Hepatocyte (in vitro differentiated cells): ENCODE data around the gene GAS5. TPM values are rescaled to one million over a fixed set of nuclear protein-coding genes. Genes with fewer than 3 reads are reported as not detected.
A peak's percentile ranks its signal among the peaks of the same experiment; 100 is the strongest.

Source experiments
- DNase-seq: peaks from one replicate; pipeline ENCODE4 v3.0.0-alpha.2; 2016; ENCODE audit warnings: low spot score
- H2AFZ ChIP-seq: fragments of 200-600 bp; sonication (generic); 2 replicates; pipeline ENCODE4 v1.6.0; 2016; ENCODE audit warnings: antibody characterized with exemption, mild to moderate bottlenecking
- H3K27ac ChIP-seq: fragments of 200-600 bp; sonication (generic); 2 replicates; pipeline ENCODE4 v1.5.1; 2016; ENCODE audit warnings: mild to moderate bottlenecking
- H3K27me3 ChIP-seq: fragments of 200-600 bp; sonication (generic); 2 replicates; pipeline ENCODE4 v1.6.1; 2016
- H3K36me3 ChIP-seq: fragments of 200-600 bp; sonication (generic); replicated peaks from 2 replicates; pipeline ENCODE4 v1.5.1; 2016; ENCODE audit warnings: low read depth; ENCODE audit not compliant: insufficient read depth
- H3K4me1 ChIP-seq: fragments of 200-600 bp; sonication (generic); 2 replicates; pipeline ENCODE4 v1.5.1; 2016; ENCODE audit warnings: mild to moderate bottlenecking, moderate library complexity; ENCODE audit not compliant: insufficient read depth
- H3K4me2 ChIP-seq: fragments of 200-600 bp; sonication (generic); 2 replicates; pipeline ENCODE4 v1.6.0; 2016
- H3K4me3 ChIP-seq: fragments of 200-600 bp; sonication (generic); 2 replicates; pipeline ENCODE4 v1.5.1; 2016; ENCODE audit warnings: mild to moderate bottlenecking
- H3K79me2 ChIP-seq: fragments of 200-600 bp; sonication (generic); 2 replicates; pipeline ENCODE4 v1.6.0; 2017; ENCODE audit warnings: mild to moderate bottlenecking
- H3K9me2 ChIP-seq: fragments of 200-600 bp; sonication (generic); replicated peaks from 2 replicates; pipeline ENCODE4 v1.6.0; 2017; ENCODE audit warnings: mild to moderate bottlenecking; ENCODE audit not compliant: insufficient read depth
- H3K9me3 ChIP-seq: fragments of 200-600 bp; sonication (generic); 2 replicates; pipeline ENCODE4 v1.5.1; 2016; ENCODE audit warnings: low read depth, mild to moderate bottlenecking
- H4K20me1 ChIP-seq: fragments of 200-600 bp; sonication (generic); 2 replicates; pipeline ENCODE4 v1.6.0; 2016; ENCODE audit warnings: mild to moderate bottlenecking; ENCODE audit not compliant: insufficient read depth, poor library complexity, severe bottlenecking
- EZH2 ChIP-seq: fragments of 200-600 bp; sonication (generic); IDR thresholded peaks from 2 replicates; pipeline ENCODE4 v1.6.1; 2016; ENCODE audit warnings: antibody characterized with exemption, mild to moderate bottlenecking, borderline replicate concordance
- EZH2phosphoT487 ChIP-seq: fragments of 200-600 bp; sonication (generic); IDR thresholded peaks from one replicate; pipeline ENCODE4 v1.6.1; 2018; ENCODE audit warnings: antibody characterized with exemption, mild to moderate bottlenecking, low read depth, moderate library complexity; ENCODE audit not compliant: unreplicated experiment, severe bottlenecking
- WGBS: methylation state at CpG from one replicate; pipeline ENCODE4 v1.1.6; 2016; ENCODE audit warnings: low lambda C conversion rate; ENCODE audit errors: missing lambda C conversion rate; 5-methylcytosine and 5-hydroxymethylcytosine counted together
- polyA plus RNA-seq: library from polyadenylated mRNA; unstranded; fragments of >200 nt; fragmentation: Nextera tagmentation; extraction: Ambion mirVana; gene quantifications from 2 replicates; pipeline ENCODE4 v1.2.1, GENCODE V29; 2016
- total RNA-seq: library from RNA; depleted of rRNA; stranded (reverse); fragments of >200 nt; gene quantifications from 2 replicates; pipeline ENCODE4 v1.2.3, GENCODE V29; 2014
- TF ChIP-seq, protein P1 (sequence below): fragments of 200-600 bp; sonication (generic); IDR thresholded peaks from 2 replicates; pipeline ENCODE4 v1.5.1; 2016; ENCODE audit warnings: antibody characterized with exemption, mild to moderate bottlenecking; ENCODE audit not compliant: poor library complexity

The GAS5 gene
- total and polyA plus RNA-seq, 2 experiments from 2014 or later, result 174 to 495 TPM

DNA sequence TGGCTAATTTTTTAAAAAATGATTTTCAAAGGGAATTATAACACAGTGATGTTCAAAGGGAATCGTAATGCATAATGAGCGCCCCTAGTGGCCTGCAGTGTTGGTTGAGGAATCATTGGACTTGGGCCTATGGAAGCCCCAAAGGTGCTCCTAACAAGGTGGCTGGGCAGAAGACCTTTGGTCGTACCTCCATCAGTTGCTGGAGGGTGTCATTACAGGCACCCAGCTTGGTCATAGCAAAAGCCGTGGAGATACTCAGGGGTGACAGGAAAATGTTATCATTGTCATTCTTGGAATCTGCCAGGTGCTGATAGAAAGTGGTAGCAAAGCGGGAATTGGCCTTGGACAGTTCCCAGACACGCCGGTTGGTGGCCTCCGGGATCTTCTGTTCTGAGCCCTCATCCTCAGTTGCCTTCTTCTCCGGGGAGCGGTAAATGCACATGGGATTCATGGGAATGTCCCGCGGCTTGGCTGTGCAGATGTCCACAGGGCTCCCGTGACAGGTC is 46.6 kb upstream of the GAS5 start:
- H3K9me3 ChIP-seq, result no peaks in the 10 kb centered on the region
- no peaks in the 10 kb centered on the region for H3K27me3 ChIP-seq
- TF ChIP-seq EZH2 (no peak), EZH2phosphoT487 (no peak)
- TF ChIP-seq, protein P1, sequence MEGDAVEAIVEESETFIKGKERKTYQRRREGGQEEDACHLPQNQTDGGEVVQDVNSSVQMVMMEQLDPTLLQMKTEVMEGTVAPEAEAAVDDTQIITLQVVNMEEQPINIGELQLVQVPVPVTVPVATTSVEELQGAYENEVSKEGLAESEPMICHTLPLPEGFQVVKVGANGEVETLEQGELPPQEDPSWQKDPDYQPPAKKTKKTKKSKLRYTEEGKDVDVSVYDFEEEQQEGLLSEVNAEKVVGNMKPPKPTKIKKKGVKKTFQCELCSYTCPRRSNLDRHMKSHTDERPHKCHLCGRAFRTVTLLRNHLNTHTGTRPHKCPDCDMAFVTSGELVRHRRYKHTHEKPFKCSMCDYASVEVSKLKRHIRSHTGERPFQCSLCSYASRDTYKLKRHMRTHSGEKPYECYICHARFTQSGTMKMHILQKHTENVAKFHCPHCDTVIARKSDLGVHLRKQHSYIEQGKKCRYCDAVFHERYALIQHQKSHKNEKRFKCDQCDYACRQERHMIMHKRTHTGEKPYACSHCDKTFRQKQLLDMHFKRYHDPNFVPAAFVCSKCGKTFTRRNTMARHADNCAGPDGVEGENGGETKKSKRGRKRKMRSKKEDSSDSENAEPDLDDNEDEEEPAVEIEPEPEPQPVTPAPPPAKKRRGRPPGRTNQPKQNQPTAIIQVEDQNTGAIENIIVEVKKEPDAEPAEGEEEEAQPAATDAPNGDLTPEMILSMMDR, result peak; percentile 32
- no peaks in the 10 kb centered on the region for H3K4me1 ChIP-seq
- H3K79me2 ChIP-seq, result no peaks in the 10 kb centered on the region
- H3K4me2 ChIP-seq, result no peak overlapping the region
- no peak overlapping the region for H2AFZ ChIP-seq
- no peak overlapping the region for H3K27ac ChIP-seq
- H4K20me1 ChIP-seq, result no peaks in the 10 kb centered on the region
- 85% methylated on average over 13 of the region's 13 CpGs for WGBS
- H3K4me3 ChIP-seq, result no peak overlapping the region
- H3K36me3 ChIP-seq, result no peaks in the 10 kb centered on the region
- H3K9me2 ChIP-seq, result no peaks in the 10 kb centered on the region
- DNase-seq, result peak; percentile 21

DNA sequence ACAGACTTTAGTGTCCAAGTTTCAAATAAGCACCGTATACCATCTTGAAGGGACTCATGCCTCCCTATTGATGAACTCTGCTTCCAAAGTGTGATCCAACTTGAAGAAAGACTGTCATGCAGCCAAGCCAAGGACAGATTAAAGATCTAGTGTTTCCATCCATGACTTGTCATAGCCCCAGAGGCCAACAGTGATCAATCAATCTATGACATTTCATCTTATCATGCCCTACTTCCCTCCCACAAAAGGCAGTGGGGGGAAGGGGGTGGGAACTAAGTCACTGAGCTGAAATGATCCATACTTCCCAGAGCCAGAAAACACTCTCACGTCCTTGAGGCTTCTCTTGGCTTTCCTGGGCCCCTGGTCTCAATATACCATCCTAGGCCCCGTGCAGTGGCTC is 45.3 kb upstream of the GAS5 start:
- Histone ChIP-seq H3K4me3 (no peak overlapping the region), H3K4me1 (no peaks in the 10 kb centered on the region), H3K9me2 (no peaks in the 10 kb centered on the region), H4K20me1 (no peaks in the 10 kb centered on the region), H3K4me2 (no peak overlapping the region), H3K79me2 (no peaks in the 10 kb centered on the region), H3K27me3 (no peaks in the 10 kb centered on the region), H3K27ac (no peak overlapping the region), H3K36me3 (no peaks in the 10 kb centered on the region), H3K9me3 (no peaks in the 10 kb centered on the region), H2AFZ (no peak overlapping the region)
- DNase-seq, result no peak
- 94% methylated on average over 3 of the region's 3 CpGs for WGBS
- TF ChIP-seq EZH2 (no peak), EZH2phosphoT487 (no peak)
- TF ChIP-seq, protein P1, result no peak

DNA sequence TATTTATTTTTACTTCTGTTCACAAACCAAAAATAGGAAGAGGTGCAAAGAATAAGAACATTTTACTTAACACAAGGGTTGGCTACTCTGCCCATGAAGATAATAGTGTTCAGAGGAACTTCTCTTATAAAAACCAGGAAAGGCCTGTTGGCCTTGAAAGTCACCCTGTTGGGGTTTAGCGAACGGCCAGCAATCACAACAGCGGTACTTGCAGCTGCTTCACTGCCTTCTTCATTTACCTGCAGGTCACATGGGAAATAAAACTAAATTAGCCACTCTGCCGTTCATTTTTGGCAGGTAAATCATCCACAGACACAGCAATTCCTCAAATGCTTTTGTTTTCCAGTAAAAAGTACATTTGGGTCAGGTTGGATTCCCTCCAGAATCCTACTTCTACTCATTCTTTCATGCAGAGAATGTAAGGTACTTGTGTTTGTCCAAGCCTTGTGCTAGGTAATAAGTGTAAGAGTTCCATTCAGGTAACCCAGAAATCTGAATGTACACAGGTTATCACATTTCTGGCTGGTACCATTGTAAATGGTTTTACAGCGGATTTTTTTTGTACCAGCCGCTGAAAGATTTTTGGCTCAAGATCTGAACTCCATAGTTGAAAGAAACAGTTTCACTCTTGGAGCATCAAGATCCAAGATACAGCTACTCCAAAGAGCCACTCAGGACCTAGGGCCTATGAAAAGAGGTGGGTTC is 36.2 kb upstream of the GAS5 start:
- no peaks in the 10 kb centered on the region for H3K27me3 ChIP-seq
- no peaks in the 10 kb centered on the region for H3K4me1 ChIP-seq
- H3K9me2 ChIP-seq, result no peaks in the 10 kb centered on the region
- no peak overlapping the region for H3K4me2 ChIP-seq
- H3K4me3 ChIP-seq, result no peak overlapping the region
- DNase-seq, result no peak
- 79% methylated on average over 6 of the region's 6 CpGs for WGBS
- H3K36me3 ChIP-seq, result no peaks in the 10 kb centered on the region
- no peak overlapping the region for H2AFZ ChIP-seq
- H3K79me2 ChIP-seq, result no peaks in the 10 kb centered on the region
- TF ChIP-seq EZH2, result no peak
- TF ChIP-seq, protein P1, result no peak
- TF ChIP-seq EZH2phosphoT487, result no peak
- H4K20me1 ChIP-seq, result no peaks in the 10 kb centered on the region
- no peaks in the 10 kb centered on the region for H3K9me3 ChIP-seq
- H3K27ac ChIP-seq, result no peak overlapping the region
